HEK293T (cell line): ENCODE data around the gene GSPT1.

Experiments used
- CTCF ChIA-PET: fragments of 350-600 bp; formaldehyde crosslinking; extraction: SDS; loops from one replicate; lab custom pipeline; 2021; ENCODE audit warnings: antibody characterized with exemption, inconsistent platforms; lab: Yijun Ruan, JAX
- POLR2A ChIA-PET: fragments of 350-600 bp; formaldehyde crosslinking; extraction: SDS; loops from one replicate; lab custom pipeline; 2020; ENCODE audit warnings: antibody characterized with exemption, inconsistent platforms; lab: Yijun Ruan, JAX
- DNase-seq: peaks from one replicate; pipeline ENCODE4 v3.0.0; 2012; ENCODE audit warnings: mixed read lengths; ENCODE audit errors: extremely low spot score
- ARNT ChIP-seq: fragments of 450-650 bp; IDR thresholded peaks from 2 replicates; pipeline ENCODE4 v1.6.1; 2017; ENCODE audit warnings: mild to moderate bottlenecking
- BHLHE40 ChIP-seq: fragments of 450-650 bp; IDR thresholded peaks from 2 replicates; pipeline ENCODE4 v1.6.1; 2016; ENCODE audit warnings: mild to moderate bottlenecking, moderate library complexity, borderline replicate concordance
- CTBP1 ChIP-seq: fragments of 450-650 bp; IDR thresholded peaks from 2 replicates; pipeline ENCODE4 v1.6.1; 2016; ENCODE audit warnings: borderline replicate concordance
- ELF4 ChIP-seq: fragments of 450-650 bp; IDR thresholded peaks from 2 replicates; pipeline ENCODE4 v1.6.1; 2017; ENCODE audit warnings: antibody characterized with exemption
- FOXA1 ChIP-seq: fragments of 450-650 bp; IDR thresholded peaks from 2 replicates; pipeline ENCODE4 v1.6.1; 2016; ENCODE audit warnings: mild to moderate bottlenecking
- FOXK2 ChIP-seq: fragments of 450-650 bp; IDR thresholded peaks from 2 replicates; pipeline ENCODE4 v1.6.1; 2016; ENCODE audit warnings: mild to moderate bottlenecking
- FOXM1 ChIP-seq: fragments of 450-650 bp; IDR thresholded peaks from 2 replicates; pipeline ENCODE4 v1.6.1; 2017; ENCODE audit warnings: mild to moderate bottlenecking, borderline replicate concordance
- HDGF ChIP-seq: fragments of 450-650 bp; IDR thresholded peaks from 2 replicates; pipeline ENCODE4 v1.6.1; 2017; ENCODE audit warnings: antibody characterized with exemption, borderline replicate concordance
- L3MBTL2 ChIP-seq: fragments of 450-650 bp; conservative IDR thresholded peaks from 2 replicates; pipeline ENCODE4 v1.6.1; 2016; ENCODE audit warnings: mild to moderate bottlenecking
- LEF1 ChIP-seq: fragments of 450-650 bp; IDR thresholded peaks from 2 replicates; pipeline ENCODE4 v1.6.1; 2017; ENCODE audit warnings: mild to moderate bottlenecking, borderline replicate concordance
- NFRKB ChIP-seq: fragments of 450-650 bp; IDR thresholded peaks from 2 replicates; pipeline ENCODE4 v1.6.1; 2016; ENCODE audit warnings: mild to moderate bottlenecking, moderate library complexity
- SP1 ChIP-seq: fragments of 450-650 bp; IDR thresholded peaks from 2 replicates; pipeline ENCODE4 v1.6.1; 2017
- SUZ12 ChIP-seq: fragments of 450-650 bp; IDR thresholded peaks from 2 replicates; pipeline ENCODE4 v1.6.1; 2016; ENCODE audit warnings: mild to moderate bottlenecking
- TARDBP ChIP-seq: fragments of 450-650 bp; IDR thresholded peaks from 2 replicates; pipeline ENCODE4 v1.6.1; 2016
- ZNF384 ChIP-seq: fragments of 450-650 bp; IDR thresholded peaks from 2 replicates; pipeline ENCODE4 v1.6.1; 2016
- TF ChIP-seq, protein P1 (sequence below): fragments of 450-650 bp; IDR thresholded peaks from 2 replicates; pipeline ENCODE4 v1.6.1; 2016

The GSPT1 gene

DNA sequence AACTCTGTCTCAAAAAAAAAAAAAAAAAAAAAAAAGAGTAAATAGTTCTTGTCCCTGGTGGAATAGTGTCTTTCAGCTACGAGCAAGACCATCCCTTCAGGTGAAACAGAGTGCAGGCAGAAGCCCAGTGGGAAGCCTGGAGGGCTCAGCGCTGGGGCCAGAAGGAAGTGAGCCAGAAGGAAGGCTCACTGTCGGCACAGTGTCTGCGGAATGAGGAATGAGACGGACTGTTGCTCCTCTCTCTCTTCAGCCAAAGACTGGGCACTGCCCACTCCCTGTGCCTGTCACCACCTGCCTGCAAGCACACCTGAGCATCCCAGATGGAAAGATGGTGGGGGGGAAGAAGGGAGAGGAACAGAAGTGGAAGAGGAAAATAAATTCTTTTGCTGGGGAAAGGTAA is 71.9 kb downstream of the GSPT1 start:
- ChIA-PET POLR2A (no interaction called here), CTCF (no interaction called here)
- no peak for DNase-seq
- no peak for TF ChIP-seq TARDBP
- no peak for TF ChIP-seq FOXK2
- no peak for TF ChIP-seq ELF4
- no peak for TF ChIP-seq FOXA1
- TF ChIP-seq FOXM1 = no peak
- TF ChIP-seq HDGF = no peak
- no peak for TF ChIP-seq ARNT
- no peak for TF ChIP-seq L3MBTL2
- no peak for TF ChIP-seq CTBP1
- TF ChIP-seq ZNF384 = no peak
- no peak for TF ChIP-seq SP1
- no peak for TF ChIP-seq NFRKB

DNA sequence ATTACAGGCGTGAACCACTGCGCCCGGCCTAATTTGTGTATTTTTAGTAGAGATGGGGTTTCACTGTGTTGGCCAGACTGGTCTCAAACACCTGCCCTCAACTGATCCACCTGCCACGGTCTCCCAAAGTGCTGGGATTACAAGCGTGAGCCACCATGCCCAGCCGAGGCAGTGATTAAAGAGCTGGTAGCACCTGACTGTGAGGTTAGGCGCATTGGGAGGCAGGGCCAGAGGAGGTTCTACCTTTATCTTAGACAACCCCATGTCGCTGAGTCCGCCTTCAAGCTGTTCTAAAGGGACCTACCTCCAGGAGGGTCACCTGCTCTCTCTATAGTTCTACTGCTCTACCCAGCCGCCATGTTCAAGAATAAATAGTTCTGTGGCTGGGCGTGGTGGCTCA is 72.5 kb downstream of the GSPT1 start:
- TF ChIP-seq ELF4 = no peak
- TF ChIP-seq FOXM1 = no peak
- no peak for TF ChIP-seq HDGF
- TF ChIP-seq SUZ12 = no peak
- ChIA-PET POLR2A (no interaction called here), CTCF (no interaction called here)

DNA sequence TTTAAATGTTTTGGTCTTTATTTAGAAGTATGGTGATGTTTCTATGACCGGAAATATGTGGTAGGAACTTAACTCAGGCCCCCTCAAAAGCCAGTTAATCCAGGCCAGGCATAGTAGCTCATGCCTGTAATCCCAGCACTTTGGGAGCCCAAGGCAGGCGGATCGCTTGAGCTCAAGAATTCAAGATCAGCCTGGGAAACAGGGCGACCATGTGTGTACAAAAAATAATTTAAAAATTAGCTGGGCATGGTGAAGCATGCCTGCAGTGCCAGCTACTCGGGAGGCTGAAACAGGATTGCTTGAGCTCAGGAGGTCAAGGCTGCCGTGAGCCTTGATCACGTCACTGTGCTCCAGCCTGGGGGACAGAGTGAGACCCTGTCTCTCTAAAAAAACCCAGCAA is 74.7 kb downstream of the GSPT1 start:
- ChIA-PET CTCF (interaction anchor here (0.6 to 1.1 kb wide), 2 partner anchors 43 to 73 kb away, joined by 3 read pairs; no protein-coding TSS in a partner anchor), POLR2A (interaction anchor here (1.2 kb wide), 1 partner anchor 10 kb away, joined by 10 read pairs; the partner anchor contains the start of gene RSL1D1)
- DNase-seq = no peak
- TF ChIP-seq ZNF384 (no peak), HDGF (no peak), ELF4 (no peak), SP1 (no peak), NFRKB (no peak), BHLHE40 (no peak), CTBP1 (no peak), ARNT (no peak), L3MBTL2 (no peak), SUZ12 (no peak), FOXM1 (no peak), FOXA1 (no peak), TARDBP (no peak), FOXK2 (no peak), LEF1 (no peak)
- TF ChIP-seq, protein P1, sequence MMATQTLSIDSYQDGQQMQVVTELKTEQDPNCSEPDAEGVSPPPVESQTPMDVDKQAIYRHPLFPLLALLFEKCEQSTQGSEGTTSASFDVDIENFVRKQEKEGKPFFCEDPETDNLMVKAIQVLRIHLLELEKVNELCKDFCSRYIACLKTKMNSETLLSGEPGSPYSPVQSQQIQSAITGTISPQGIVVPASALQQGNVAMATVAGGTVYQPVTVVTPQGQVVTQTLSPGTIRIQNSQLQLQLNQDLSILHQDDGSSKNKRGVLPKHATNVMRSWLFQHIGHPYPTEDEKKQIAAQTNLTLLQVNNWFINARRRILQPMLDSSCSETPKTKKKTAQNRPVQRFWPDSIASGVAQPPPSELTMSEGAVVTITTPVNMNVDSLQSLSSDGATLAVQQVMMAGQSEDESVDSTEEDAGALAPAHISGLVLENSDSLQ = no peak

More for the DNA sequence above, 72.5 kb downstream of the GSPT1 start:
- DNase-seq = no peak

DNA sequence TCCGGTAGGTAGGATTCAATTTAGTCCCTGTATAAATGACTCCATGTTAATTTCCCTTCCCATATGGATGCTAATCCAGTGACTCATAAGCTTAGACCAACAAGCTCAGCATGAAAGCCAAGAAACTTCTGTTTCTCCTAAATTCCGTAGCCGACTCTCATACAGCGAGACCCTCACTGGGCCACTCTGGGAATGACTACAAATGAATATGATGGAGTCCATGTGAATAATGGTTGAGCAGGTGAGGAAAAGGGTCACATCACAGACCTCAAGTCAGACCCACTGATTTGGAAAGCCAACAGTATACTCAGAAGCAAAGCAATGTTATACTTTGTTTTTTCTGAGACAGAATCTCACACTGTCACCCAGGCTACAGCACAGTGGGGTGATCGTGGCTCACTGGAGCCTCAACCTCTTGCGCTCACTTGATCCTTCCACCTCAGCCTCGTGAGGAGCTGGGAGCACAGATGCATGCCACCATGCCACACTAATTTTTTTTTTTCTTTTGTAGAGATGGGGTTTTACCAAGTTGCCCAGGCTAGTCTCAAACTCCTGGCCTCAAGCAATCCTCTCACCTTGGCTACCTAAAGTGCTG is 79.0 kb downstream of the GSPT1 start:
- ChIA-PET CTCF (no interaction called here), POLR2A (interaction anchor here (1.2 kb wide), 2 partner anchors 15 to 39 kb away, joined by 4 to 5 read pairs; partner anchors contain the start of gene RSL1D1)
- no peak for DNase-seq
- TF ChIP-seq FOXM1 (no peak), CTBP1 (no peak), HDGF (no peak), ELF4 (no peak), SUZ12 (no peak), ZNF384 (no peak)
- TF ChIP-seq, protein P1 = no peak

DNA sequence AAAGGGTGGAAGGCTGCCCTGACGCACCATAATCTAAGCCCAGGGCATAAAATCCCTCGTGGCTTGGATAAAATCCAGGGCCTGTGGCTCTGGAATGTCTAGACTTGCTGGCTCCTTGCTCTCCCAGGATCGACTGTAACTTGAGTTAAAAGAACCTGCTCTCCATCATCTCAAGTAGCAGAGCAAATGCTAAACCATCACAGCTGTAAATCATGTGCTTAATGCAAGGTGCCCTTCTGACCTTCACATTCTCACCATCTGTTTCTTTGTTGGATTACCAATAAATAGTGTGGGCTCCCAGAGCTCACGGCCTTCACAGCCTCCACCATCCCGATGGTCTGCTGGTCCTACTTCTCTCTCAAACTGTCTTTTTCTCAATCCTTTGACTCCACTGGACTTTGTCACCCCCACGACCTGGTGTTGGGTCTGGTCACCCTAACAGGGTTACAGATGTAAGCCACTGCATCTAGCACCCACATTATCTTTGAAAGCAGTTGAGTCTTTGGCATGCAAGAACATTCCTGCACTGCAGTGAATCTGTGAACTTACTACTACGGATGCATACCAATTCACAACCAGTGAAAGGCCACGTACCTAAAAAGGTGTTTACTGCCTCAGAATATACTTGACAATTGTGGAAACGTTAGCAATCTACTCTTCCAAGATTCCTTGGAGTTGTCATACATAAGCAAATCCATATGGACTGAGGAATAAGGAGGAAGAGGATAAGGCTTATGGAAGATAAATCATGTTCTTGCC is 79.7 kb downstream of the GSPT1 start:
- CTCF ChIA-PET = interaction anchor here (0.6 kb wide), 1 partner anchor 121 kb away, joined by 3 read pairs; no protein-coding TSS in a partner anchor
- POLR2A ChIA-PET = interaction anchor here (1.2 to 1.6 kb wide), 2 partner anchors 11 to 38 kb away, joined by 4 to 5 read pairs; no protein-coding TSS in a partner anchor
- DNase-seq = no peak
- TF ChIP-seq HDGF (no peak), FOXM1 (no peak), TARDBP (no peak), FOXK2 (no peak), ARNT (no peak), L3MBTL2 (no peak), NFRKB (no peak), ELF4 (no peak), BHLHE40 (no peak), FOXA1 (no peak)

DNA sequence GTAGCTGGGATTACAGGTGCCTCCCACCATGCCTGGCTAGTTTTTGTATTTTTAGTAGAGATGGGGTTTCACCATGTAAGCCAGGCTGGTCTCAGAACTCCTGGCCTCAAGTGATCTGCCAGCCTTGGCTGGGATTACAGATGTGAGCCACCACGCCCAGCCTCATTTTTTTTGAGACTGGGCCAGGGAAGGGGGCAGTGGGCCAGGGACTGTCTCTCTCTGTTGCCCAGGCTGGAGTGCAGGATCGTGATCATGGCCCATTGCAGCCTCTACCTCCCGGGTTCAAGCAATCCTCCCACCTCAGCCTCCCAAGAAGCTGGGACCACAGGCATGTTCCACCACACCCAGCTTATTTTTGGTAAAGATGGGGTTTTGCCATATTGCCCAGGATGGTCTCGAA is 80.4 kb downstream of the GSPT1 start:
- DNase-seq = no peak
- TF ChIP-seq FOXM1 = no peak
- TF ChIP-seq, protein P1 = no peak
- ChIA-PET POLR2A (interaction anchor here (1.6 to 1.7 kb wide), 2 partner anchors 12 to 38 kb away, joined by 4 read pairs; partner anchors contain the start of gene ZC3H7A), CTCF (interaction anchor here (0.6 kb wide), 1 partner anchor 120 kb away, joined by 3 read pairs; no protein-coding TSS in a partner anchor)
